Panc1 (cell line): ENCODE results near the gene ELFN2. TPM values are rescaled to one million over a fixed set of nuclear protein-coding genes. Genes with fewer than 3 reads are reported as not detected.

Experiments
- ATAC-seq: fragments of 200-7000 bp; cut with Tn5 transposase; 2 replicates; pipeline ENCODE4 v1.9.1; 2020; ENCODE audit warnings: mild to moderate bottlenecking, moderate library complexity
- BruUV-seq: library from RNA; stranded (reverse); fragments of 400-500 nt; replicated peaks from 2 replicates; lab custom pipeline; 2021; lab: Mats Ljungman, UMichigan
- CTCF ChIA-PET: fragments of 300-600 bp; sonication (Branson Sonifier 250); formaldehyde crosslinking; loops from one replicate; lab custom pipeline; 2022; ENCODE audit warnings: antibody characterized with exemption; lab: Charles Lee
- POLR2A ChIA-PET: fragments of 300-600 bp; sonication (Branson Sonifier 250); formaldehyde crosslinking; loops from one replicate; lab custom pipeline; 2022; ENCODE audit warnings: antibody characterized with exemption; lab: Charles Lee
- DNase-seq: peaks from one replicate; pipeline ENCODE4 v3.0.0-alpha.2; 2010; ENCODE audit warnings: low read depth, low spot score
- H3K27ac ChIP-seq: 2 replicates; pipeline ENCODE4 v1.5.1; 2011; ENCODE audit warnings: mild to moderate bottlenecking, low read length, inconsistent platforms
- H3K27me3 ChIP-seq: fragments of 200-500 bp; sonication (Bioruptor generic); 2 replicates; pipeline ENCODE4 v1.6.0; 2014; ENCODE audit warnings: low read length, inconsistent platforms; ENCODE audit not compliant: control insufficient read depth, insufficient read depth
- H3K36me3 ChIP-seq: fragments of 200-500 bp; sonication (Bioruptor generic); 2 replicates; pipeline ENCODE4 v1.5.1; 2014; ENCODE audit warnings: inconsistent platforms, mild to moderate bottlenecking, low read length, moderate library complexity; ENCODE audit not compliant: control insufficient read depth, insufficient read depth
- H3K4me1 ChIP-seq: 2 replicates; pipeline ENCODE4 v1.5.1; 2011; ENCODE audit warnings: inconsistent platforms, mild to moderate bottlenecking, low read length, moderate library complexity; ENCODE audit not compliant: control insufficient read depth, insufficient read depth
- H3K4me3 ChIP-seq, 2 experiments: 2 replicates each; pipeline ENCODE4 v1.5.1; 2011 to 2012; ENCODE audit warnings: low read depth in 2 of 2, low read length in 2 of 2, mild to moderate bottlenecking in 2 of 2, inconsistent platforms in 1 of 2, moderate library complexity in 1 of 2
- H3K9me3 ChIP-seq: fragments of 200-500 bp; sonication (Bioruptor generic); 2 replicates; pipeline ENCODE4 v1.5.1; 2014; ENCODE audit warnings: low read depth, mild to moderate bottlenecking, inconsistent platforms, low read length, moderate library complexity; ENCODE audit not compliant: control insufficient read depth, insufficient read depth
- CTCF ChIP-seq: fragments of 450-650 bp; IDR thresholded peaks from 2 replicates; pipeline ENCODE4 v1.5.1; 2017; ENCODE audit warnings: mild to moderate bottlenecking
- POLR2AphosphoS5 ChIP-seq: IDR thresholded peaks from 2 replicates; pipeline ENCODE4 v1.6.1; 2012; ENCODE audit warnings: mild to moderate bottlenecking, low read depth, low read length, moderate library complexity
- REST ChIP-seq, 2 experiments: IDR thresholded peaks; 2 replicates each; pipeline ENCODE4 v1.6.1; 2011 to 2012; ENCODE audit warnings: low read depth in 2 of 2, control low read depth in 1 of 2, low read length in 1 of 2, mild to moderate bottlenecking in 1 of 2, moderate library complexity in 1 of 2; ENCODE audit not compliant: insufficient read depth in 1 of 2
- SIN3A ChIP-seq: IDR thresholded peaks from 2 replicates; pipeline ENCODE4 v1.6.1; 2012; ENCODE audit warnings: low read depth, mild to moderate bottlenecking, low read length, moderate library complexity, borderline replicate concordance; ENCODE audit not compliant: insufficient read depth
- TCF7L2 ChIP-seq: IDR thresholded peaks from 2 replicates; pipeline ENCODE4 v1.6.1; 2011; ENCODE audit warnings: mild to moderate bottlenecking, low read depth, low read length, inconsistent platforms
- in situ Hi-C: cut with HindIII; loops from 2 replicates; pipeline ENCODE4 v1.10.0; 2016; ENCODE audit warnings: low sequenced_read_pairs, low pct_unique_long_range_greater_than_20kb
- intact Hi-C: fragments of 100-400 bp; cut with micrococcal nuclease; formaldehyde crosslinking; loops from one replicate; pipeline ENCODE4 v1.10.0; 2022; ENCODE audit not compliant: unreplicated experiment
- total RNA-seq: library from RNA; stranded (reverse); gene quantifications from one replicate; pipeline ENCODE4 v1.2.1, GENCODE V29; 2021; ENCODE audit not compliant: unreplicated experiment

Gene ELFN2
- total RNA-seq, 1 experiment from 2014 or later, result 2.9 TPM

DNA sequence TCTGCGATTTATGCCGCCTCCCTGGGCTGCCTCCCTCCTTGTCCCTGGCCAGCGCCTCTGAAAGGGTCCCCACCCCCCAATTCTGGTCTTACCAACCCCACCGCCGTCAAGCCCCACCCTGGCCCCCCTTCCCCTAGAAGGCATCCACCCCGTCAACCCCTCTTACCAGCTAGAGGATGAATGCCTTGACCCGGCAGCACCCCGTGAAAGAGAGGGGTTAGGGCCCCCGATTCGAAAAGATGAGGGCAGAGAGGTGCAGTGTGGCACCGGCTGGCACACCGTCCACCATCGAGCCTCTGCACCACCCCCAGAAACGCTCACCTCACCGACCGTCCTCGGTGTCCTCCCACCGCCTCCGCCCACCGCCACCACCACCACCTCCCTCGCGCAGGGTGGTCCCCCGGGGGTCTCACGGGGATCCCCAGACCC lies 559 bp downstream of the ELFN2 start:
- no peak for DNase-seq
- no peak for ATAC-seq
- TF ChIP-seq CTCF (no peak), REST (IDR thresholded peaks at IDR 0.05; ENCODE audit: insufficient read depth in 1 of 2, low read depth in 2 of 2, low read length in 1 of 2) (no peak), POLR2AphosphoS5 (no peak), SIN3A (no peak), TCF7L2 (no peak)
- H3K27ac ChIP-seq, result no peak overlapping the region
- no peaks in the 10 kb centered on the region for H3K9me3 ChIP-seq
- no peaks in the 10 kb centered on the region for H3K36me3 ChIP-seq
- BruUV-seq, result no TSS peak
- H3K4me3 ChIP-seq, result peak overlapping the region; percentile 54
- intact Hi-C loops (loop anchor here (5.0 kb wide), 1 partner anchor 109 kb away; no protein-coding TSS in a partner anchor), in situ Hi-C loops (no loop called here)
- POLR2A ChIA-PET, result no interaction called here
- no peaks in the 10 kb centered on the region for H3K27me3 ChIP-seq
- peaks cover 8% of the 10 kb centered on the region for H3K4me1 ChIP-seq
- CTCF ChIA-PET, result interaction anchor here (0.7 kb wide), 1 partner anchor 721 kb away, joined by 10 read pairs; no protein-coding TSS in a partner anchor

DNA sequence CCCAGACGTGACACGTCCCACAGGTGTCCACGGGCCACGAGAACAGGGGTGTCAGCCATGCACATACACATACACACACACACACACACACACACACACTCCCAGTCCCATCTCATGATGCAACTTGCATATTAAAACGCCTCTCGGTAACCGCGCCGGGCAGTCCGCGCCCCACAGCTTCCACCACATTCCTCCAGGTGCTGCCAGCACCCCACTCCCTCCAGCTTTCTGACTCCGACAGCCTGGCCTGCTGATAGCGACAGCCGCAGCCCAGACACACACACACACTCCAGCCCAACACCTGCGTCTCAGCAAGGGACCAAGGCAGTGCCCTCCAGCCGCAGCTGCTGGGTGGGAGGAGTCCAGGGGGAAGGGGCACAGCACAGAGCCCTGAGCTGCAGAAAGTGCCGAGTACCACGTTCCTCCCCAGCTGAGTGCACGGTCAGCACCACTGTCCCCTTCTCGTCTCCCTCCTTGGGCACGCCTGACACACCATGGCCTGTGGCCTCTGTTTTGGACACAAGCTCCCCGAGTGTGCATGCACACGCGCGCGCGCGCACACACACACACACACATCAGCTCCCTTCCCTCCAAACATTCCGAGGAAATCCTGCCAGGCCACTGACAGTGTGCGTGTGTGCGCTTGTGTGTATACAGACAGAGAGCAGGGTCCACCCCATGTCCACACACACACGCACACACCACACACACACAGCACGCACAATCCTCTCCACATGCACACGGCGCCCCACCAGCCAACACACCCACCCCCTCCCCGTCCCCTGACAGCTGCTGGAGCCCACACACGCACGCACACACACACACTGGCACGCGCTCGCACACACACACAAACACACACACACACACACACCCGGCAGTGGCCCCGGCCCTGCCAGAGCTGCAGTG lies 1.2 kb downstream of the ELFN2 start:
- Histone ChIP-seq H3K4me3 (peak overlapping the region in 1 of 2 experiments; percentile 54; a peak in 1 of 4 replicates), H3K27me3 (no peaks in the 10 kb centered on the region), H3K36me3 (no peaks in the 10 kb centered on the region), H3K9me3 (no peaks in the 10 kb centered on the region), H3K27ac (no peak overlapping the region), H3K4me1 (peaks cover 8% of the 10 kb centered on the region)
- ChIA-PET CTCF (interaction anchor here (0.7 kb wide), 1 partner anchor 720 kb away, joined by 10 read pairs; no protein-coding TSS in a partner anchor), POLR2A (interaction anchor here (0.7 kb wide), 1 partner anchor 256 kb away, joined by 6 read pairs; no protein-coding TSS in a partner anchor)
- DNase-seq, result no peak
- intact Hi-C loops, result loop anchor here (5.0 kb wide), 1 partner anchor 109 kb away; no protein-coding TSS in a partner anchor
- BruUV-seq, result no TSS peak
- no peak for TF ChIP-seq REST (IDR thresholded peaks at IDR 0.05; ENCODE audit: insufficient read depth in 1 of 2, low read depth in 2 of 2, low read length in 1 of 2)
- no peak for TF ChIP-seq POLR2AphosphoS5
- no peak for TF ChIP-seq TCF7L2
- TF ChIP-seq CTCF, result no peak
- no peak for TF ChIP-seq SIN3A
- in situ Hi-C loops, result no loop called here
- ATAC-seq, result 0 out of 2 replicates have a peak, but pooled peaks have one; percentile 35
